Stomach (tissue), 4 donors: ENCODE results near the gene RBM48.

ENCODE experiments used
- POLR2AphosphoS5 ChIP-seq, 3 donors: sonication (generic); formaldehyde crosslinking; IDR thresholded peaks; one replicate each; pipeline ENCODE4 v1.6.1; 2016; ENCODE audit warnings: antibody characterized with exemption in 3 of 3
- TF ChIP-seq, protein P1 (sequence below), 7 experiments: fragments of 450-650 bp in 4 of 7; fragments of 200-600 bp in 3 of 7; sonication (generic) in 3 of 7; IDR thresholded peaks; one replicate each; pipeline ENCODE4 v1.5.1; 2016 to 2019; ENCODE audit warnings: antibody characterized with exemption in 7 of 7, control low read depth in 2 of 7, mild to moderate bottlenecking in 1 of 7

DNA sequence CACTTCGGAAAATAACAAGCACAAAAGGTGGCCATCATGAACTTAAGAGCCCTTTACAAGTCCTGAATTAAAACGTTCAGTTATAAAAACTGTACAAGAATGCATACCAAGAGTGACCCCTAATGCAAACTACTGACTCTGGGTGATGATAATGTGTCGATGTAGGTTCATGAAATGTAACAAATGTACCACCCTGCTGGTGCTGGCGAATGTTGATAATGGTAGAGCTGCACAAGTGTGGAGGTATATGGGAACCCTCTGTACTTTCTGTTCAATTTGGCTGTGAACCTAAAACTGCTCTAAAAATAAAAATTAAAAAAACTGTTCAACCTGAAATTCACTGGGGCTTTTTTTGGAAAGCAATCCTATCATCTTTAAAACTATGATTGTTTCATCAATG, 58.2 kb downstream of the RBM48 start:
- TF ChIP-seq POLR2AphosphoS5 (IDR thresholded peaks at IDR 0.05), result no peak
- TF ChIP-seq, protein P1, sequence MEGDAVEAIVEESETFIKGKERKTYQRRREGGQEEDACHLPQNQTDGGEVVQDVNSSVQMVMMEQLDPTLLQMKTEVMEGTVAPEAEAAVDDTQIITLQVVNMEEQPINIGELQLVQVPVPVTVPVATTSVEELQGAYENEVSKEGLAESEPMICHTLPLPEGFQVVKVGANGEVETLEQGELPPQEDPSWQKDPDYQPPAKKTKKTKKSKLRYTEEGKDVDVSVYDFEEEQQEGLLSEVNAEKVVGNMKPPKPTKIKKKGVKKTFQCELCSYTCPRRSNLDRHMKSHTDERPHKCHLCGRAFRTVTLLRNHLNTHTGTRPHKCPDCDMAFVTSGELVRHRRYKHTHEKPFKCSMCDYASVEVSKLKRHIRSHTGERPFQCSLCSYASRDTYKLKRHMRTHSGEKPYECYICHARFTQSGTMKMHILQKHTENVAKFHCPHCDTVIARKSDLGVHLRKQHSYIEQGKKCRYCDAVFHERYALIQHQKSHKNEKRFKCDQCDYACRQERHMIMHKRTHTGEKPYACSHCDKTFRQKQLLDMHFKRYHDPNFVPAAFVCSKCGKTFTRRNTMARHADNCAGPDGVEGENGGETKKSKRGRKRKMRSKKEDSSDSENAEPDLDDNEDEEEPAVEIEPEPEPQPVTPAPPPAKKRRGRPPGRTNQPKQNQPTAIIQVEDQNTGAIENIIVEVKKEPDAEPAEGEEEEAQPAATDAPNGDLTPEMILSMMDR (IDR thresholded peaks at IDR 0.05), result no peak
